ENCODE measurements around the gene PDX1. TPM values are rescaled to one million over a fixed set of nuclear protein-coding genes. Genes with fewer than 3 reads are reported as not detected.

Gene PDX1
- polyA plus RNA-seq, 1 donor from 2014 or later: not detected

DNA sequence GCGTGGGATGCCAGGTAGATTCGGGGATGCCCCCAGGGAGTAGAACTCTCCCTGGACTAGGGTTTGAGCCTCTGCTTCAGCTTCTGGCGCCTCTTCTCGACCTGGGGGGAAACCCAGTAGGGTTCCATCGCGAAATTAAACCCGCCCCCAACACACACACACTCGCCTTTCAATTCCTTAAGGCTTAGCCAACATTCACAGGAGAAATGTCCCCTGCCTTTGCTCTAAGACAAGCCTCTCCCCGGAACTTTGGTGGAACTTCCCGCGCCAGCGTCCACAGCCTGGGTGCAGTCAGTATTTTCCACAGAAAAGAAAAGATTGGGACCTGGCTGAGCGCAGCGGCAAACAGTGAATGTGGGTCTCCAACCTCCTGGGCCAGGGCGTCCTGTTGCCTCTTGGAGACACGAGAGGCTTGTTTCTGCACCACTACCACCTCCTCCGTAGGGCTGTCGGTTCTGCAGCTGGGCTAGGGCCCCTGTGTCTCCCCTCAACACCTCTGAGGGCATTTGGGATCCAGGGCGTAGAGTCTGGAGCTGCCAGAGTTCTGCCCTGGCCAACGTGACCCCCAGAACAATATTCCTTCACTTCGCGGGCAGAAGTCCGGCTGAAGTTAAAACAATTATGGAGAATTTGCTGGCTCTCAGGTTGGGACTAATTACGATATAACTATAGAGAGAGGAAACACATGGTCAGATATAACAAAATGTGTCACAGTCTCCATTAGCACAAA is 3.2 kb downstream of the PDX1 start:
- Histone ChIP-seq H4K20me1 (ENCODE audit: insufficient read depth) (no peaks in the 10 kb centered on the region), H3K79me2 (replicated peaks; ENCODE audit: insufficient read depth, low read length) (no peaks in the 10 kb centered on the region), H3K36me3 (ENCODE audit: insufficient read depth, low read length) (no peaks in the 10 kb centered on the region), H3K27ac (ENCODE audit: low read length) (no peak overlapping the region), H3K9me2 (ENCODE audit: insufficient read depth, low read length) (no peaks in the 10 kb centered on the region), H3K27me3 (ENCODE audit: insufficient read depth, low read depth, low read length) (peaks cover 100% of the 10 kb centered on the region), H3K4me3 (ENCODE audit: low read length) (no peak overlapping the region), H3K4me2 (ENCODE audit: low read length) (no peak overlapping the region), H3K9ac (ENCODE audit: low read length) (no peak overlapping the region), H3F3A (ENCODE audit: insufficient read depth, low read length, poor library complexity, severe bottlenecking) (no peaks in the 10 kb centered on the region), H2AFZ (ENCODE audit: low read depth, low read length) (no peak overlapping the region), H3K9me3 (ENCODE audit: low read length) (peaks cover 3% of the 10 kb centered on the region)
- TF ChIP-seq, protein P1, sequence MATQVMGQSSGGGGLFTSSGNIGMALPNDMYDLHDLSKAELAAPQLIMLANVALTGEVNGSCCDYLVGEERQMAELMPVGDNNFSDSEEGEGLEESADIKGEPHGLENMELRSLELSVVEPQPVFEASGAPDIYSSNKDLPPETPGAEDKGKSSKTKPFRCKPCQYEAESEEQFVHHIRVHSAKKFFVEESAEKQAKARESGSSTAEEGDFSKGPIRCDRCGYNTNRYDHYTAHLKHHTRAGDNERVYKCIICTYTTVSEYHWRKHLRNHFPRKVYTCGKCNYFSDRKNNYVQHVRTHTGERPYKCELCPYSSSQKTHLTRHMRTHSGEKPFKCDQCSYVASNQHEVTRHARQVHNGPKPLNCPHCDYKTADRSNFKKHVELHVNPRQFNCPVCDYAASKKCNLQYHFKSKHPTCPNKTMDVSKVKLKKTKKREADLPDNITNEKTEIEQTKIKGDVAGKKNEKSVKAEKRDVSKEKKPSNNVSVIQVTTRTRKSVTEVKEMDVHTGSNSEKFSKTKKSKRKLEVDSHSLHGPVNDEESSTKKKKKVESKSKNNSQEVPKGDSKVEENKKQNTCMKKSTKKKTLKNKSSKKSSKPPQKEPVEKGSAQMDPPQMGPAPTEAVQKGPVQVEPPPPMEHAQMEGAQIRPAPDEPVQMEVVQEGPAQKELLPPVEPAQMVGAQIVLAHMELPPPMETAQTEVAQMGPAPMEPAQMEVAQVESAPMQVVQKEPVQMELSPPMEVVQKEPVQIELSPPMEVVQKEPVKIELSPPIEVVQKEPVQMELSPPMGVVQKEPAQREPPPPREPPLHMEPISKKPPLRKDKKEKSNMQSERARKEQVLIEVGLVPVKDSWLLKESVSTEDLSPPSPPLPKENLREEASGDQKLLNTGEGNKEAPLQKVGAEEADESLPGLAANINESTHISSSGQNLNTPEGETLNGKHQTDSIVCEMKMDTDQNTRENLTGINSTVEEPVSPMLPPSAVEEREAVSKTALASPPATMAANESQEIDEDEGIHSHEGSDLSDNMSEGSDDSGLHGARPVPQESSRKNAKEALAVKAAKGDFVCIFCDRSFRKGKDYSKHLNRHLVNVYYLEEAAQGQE (IDR thresholded peaks at IDR 0.05; ENCODE audit: borderline replicate concordance): no peak
- TF ChIP-seq, protein P2, sequence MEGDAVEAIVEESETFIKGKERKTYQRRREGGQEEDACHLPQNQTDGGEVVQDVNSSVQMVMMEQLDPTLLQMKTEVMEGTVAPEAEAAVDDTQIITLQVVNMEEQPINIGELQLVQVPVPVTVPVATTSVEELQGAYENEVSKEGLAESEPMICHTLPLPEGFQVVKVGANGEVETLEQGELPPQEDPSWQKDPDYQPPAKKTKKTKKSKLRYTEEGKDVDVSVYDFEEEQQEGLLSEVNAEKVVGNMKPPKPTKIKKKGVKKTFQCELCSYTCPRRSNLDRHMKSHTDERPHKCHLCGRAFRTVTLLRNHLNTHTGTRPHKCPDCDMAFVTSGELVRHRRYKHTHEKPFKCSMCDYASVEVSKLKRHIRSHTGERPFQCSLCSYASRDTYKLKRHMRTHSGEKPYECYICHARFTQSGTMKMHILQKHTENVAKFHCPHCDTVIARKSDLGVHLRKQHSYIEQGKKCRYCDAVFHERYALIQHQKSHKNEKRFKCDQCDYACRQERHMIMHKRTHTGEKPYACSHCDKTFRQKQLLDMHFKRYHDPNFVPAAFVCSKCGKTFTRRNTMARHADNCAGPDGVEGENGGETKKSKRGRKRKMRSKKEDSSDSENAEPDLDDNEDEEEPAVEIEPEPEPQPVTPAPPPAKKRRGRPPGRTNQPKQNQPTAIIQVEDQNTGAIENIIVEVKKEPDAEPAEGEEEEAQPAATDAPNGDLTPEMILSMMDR (IDR thresholded peaks at IDR 0.05; ENCODE audit: poor library complexity, severe bottlenecking): no peak
- TF ChIP-seq EZH2 (IDR thresholded peaks at IDR 0.05; ENCODE audit: borderline replicate concordance, insufficient read depth, low read length, poor library complexity, severe bottlenecking) (peak; percentile 51), SMC3 (conservative IDR thresholded peaks at IDR 0.05; ENCODE audit: poor library complexity) (no peak), POLR2AphosphoS5 (IDR thresholded peaks at IDR 0.05) (no peak), TAF1 (IDR thresholded peaks at IDR 0.05; ENCODE audit: low read depth) (no peak)

DNA sequence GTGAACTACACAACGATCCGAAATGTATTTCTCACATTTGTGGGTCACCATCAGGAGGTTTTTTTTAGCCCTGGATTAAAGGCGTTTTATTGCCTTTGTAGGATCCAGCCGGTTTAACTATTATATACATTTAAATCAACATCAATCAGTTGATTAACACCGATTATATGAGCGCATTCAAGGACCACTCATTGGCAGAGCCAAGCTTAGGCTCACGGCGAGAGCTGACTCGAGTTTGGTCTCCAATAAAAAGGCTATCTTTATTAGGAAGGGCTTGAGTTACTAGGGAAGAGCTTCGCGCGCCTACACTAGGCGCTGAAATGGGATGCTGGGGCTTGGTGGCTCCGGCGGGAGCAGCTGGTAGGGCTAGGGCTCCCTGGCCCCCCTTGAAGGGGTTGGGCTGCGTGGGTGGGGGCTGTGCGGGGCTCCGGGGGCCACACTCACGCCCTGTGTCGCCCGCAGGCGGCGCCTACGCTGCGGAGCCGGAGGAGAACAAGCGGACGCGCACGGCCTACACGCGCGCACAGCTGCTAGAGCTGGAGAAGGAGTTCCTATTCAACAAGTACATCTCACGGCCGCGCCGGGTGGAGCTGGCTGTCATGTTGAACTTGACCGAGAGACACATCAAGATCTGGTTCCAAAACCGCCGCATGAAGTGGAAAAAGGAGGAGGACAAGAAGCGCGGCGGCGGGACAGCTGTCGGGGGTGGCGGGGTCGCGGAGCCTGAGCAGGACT is 4.2 kb downstream of the PDX1 start:
- no peaks in the 10 kb centered on the region for H3K79me2 ChIP-seq (replicated peaks; ENCODE audit: insufficient read depth, low read length)
- peaks cover 3% of the 10 kb centered on the region for H3K9me3 ChIP-seq (ENCODE audit: low read length)
- no peak overlapping the region for H3K4me2 ChIP-seq (ENCODE audit: low read length)
- no peak overlapping the region for H2AFZ ChIP-seq (ENCODE audit: low read depth, low read length)
- peaks cover 100% of the 10 kb centered on the region for H3K27me3 ChIP-seq (ENCODE audit: insufficient read depth, low read depth, low read length)
- H3F3A ChIP-seq (ENCODE audit: insufficient read depth, low read length, poor library complexity, severe bottlenecking): no peaks in the 10 kb centered on the region
- H3K9ac ChIP-seq (ENCODE audit: low read length): no peak overlapping the region
- H3K4me3 ChIP-seq (ENCODE audit: low read length): no peak overlapping the region
- H3K36me3 ChIP-seq (ENCODE audit: insufficient read depth, low read length): no peaks in the 10 kb centered on the region
- H3K27ac ChIP-seq (ENCODE audit: low read length): no peak overlapping the region
- H3K9me2 ChIP-seq (ENCODE audit: insufficient read depth, low read length): no peaks in the 10 kb centered on the region
- TF ChIP-seq EP300 (conservative IDR thresholded peaks at IDR 0.05; ENCODE audit: poor library complexity, severe bottlenecking) (no peak), EZH2 (IDR thresholded peaks at IDR 0.05; ENCODE audit: borderline replicate concordance, insufficient read depth, low read length, poor library complexity, severe bottlenecking) (peak; percentile 90), MXI1 (conservative IDR thresholded peaks at IDR 0.05; ENCODE audit: poor library complexity, severe bottlenecking) (no peak), TAF1 (IDR thresholded peaks at IDR 0.05; ENCODE audit: low read depth) (no peak), POLR2AphosphoS5 (IDR thresholded peaks at IDR 0.05) (no peak), SMC3 (conservative IDR thresholded peaks at IDR 0.05; ENCODE audit: poor library complexity) (no peak)
- TF ChIP-seq, protein P1 (IDR thresholded peaks at IDR 0.05; ENCODE audit: borderline replicate concordance): no peak
- TF ChIP-seq, protein P2 (IDR thresholded peaks at IDR 0.05; ENCODE audit: poor library complexity, severe bottlenecking): no peak
- H4K20me1 ChIP-seq (ENCODE audit: insufficient read depth): no peaks in the 10 kb centered on the region
